Glutamatergic neuron (in vitro differentiated cells): ENCODE data around the gene PALD1. TPM values are rescaled to one million over a fixed set of nuclear protein-coding genes. Genes with fewer than 3 reads are reported as not detected.
A peak's percentile ranks its signal among the peaks of the same experiment; 100 is the strongest.

Experiments
- DNase-seq: peaks from one replicate; pipeline ENCODE4 v3.0.0; 2022
- H3K27ac Mint-ChIP-seq: one replicate; pipeline ENCODE4 v1.8.0; 2020; ENCODE audit warnings: mild to moderate bottlenecking, mixed read lengths, inconsistent platforms; ENCODE audit not compliant: unreplicated experiment
- H3K27me3 Mint-ChIP-seq: one replicate; pipeline ENCODE4 v1.8.0; 2020; ENCODE audit warnings: mild to moderate bottlenecking, moderate library complexity, mixed read lengths, inconsistent platforms; ENCODE audit not compliant: unreplicated experiment
- H3K36me3 Mint-ChIP-seq: one replicate; pipeline ENCODE4 v1.8.0; 2020; ENCODE audit warnings: mild to moderate bottlenecking, mixed read lengths, inconsistent platforms; ENCODE audit not compliant: unreplicated experiment
- H3K4me1 Mint-ChIP-seq: one replicate; pipeline ENCODE4 v1.8.0; 2020; ENCODE audit warnings: mild to moderate bottlenecking, low read depth, mixed read lengths, inconsistent platforms; ENCODE audit not compliant: unreplicated experiment
- H3K4me3 Mint-ChIP-seq: one replicate; pipeline ENCODE4 v1.8.0; 2020; ENCODE audit warnings: mild to moderate bottlenecking, mixed read lengths, inconsistent platforms; ENCODE audit not compliant: unreplicated experiment
- H3K9me3 Mint-ChIP-seq: one replicate; pipeline ENCODE4 v1.8.0; 2020; ENCODE audit warnings: mild to moderate bottlenecking, moderate library complexity, mixed read lengths, inconsistent platforms; ENCODE audit not compliant: unreplicated experiment
- long read RNA-seq: library from polyadenylated mRNA; unstranded; transcript quantifications from one replicate; pipeline ENCODE4 v2.0.0, GENCODE V29; 2020; ENCODE audit not compliant: unreplicated experiment
- total RNA-seq: library from RNA; stranded (reverse); fragmentation: NEBNext Ultra II Directional; extraction: Animal tissue kit (Norgen Biotek cat#: 25700); gene quantifications from one replicate; pipeline ENCODE4 v1.2.1, GENCODE V29; 2021; ENCODE audit not compliant: unreplicated experiment
- TF ChIP-seq, protein P1 (sequence below): fragments of 200-600 bp; sonication (generic); IDR thresholded peaks from one replicate; pipeline ENCODE4 v1.5.0; 2021; ENCODE audit not compliant: partially characterized antibody, unreplicated experiment

PALD1 gene
- total RNA-seq, result 15.5 TPM
- long read RNA-seq, partial matches to known transcripts, result 0 of 2 reads
- long read RNA-seq, other reads (novel, unspliced or antisense), result 2 of 2 reads

DNA sequence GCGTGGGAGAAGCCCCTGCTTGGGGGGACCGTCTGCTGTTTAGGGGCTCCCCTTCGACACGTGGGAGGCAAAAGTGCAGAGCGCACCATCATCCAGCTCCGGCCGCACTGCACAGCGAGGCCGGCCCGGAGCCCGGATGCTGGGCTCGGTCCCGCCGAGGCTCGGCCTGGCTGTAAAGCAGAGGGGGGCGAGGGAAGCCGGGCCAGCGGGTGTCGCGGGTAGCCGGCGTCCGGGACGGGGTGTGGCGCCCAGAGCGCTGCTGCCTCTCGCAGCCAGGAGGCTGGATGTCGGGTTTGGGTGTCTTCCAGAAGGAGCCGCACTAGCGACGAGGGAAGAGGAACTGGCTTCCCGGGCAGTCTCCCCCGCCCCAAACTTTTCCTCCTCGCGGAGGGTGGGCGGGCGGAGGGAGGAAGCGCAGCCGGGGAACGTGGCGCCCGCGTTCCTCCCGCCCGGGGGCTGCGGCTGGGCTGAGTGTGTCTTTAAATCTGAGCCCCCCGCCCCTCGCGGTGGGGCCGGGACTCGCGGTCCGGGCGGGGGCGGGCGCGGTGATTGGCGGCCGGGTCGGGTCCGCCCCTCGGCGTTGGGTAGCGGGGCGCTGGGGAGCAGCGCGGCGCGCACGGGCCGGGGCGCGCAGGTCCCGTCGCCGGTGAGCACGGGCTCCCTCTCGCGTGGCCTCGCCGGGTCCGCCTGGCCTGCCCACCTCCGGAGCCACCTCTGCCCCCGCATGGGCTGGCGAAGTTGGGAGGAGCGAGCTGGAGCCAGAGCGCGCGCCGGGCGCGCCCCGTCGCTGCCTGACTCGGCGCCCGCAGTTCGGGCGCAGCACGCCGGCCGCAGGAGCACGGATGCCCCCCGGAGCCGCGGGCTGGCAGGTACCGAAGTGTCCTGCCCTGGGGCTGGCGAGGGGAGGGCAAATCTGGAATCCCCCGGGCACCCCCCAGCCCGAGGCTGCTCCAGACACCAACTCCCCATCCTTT is at the start of gene PALD1:
PALD1 (plus strand) TSS at position 577 of the 974 bp plus-strand sequence. CDS start 47,185 bp downstream, outside the sequence.
- H3K4me1 Mint-ChIP-seq, result peaks cover 31% of the 10 kb centered on the region
- peak within 1 kb of the TSS; percentile 81 for H3K4me3 Mint-ChIP-seq
- peak within 1 kb of the TSS; percentile 48 for H3K27ac Mint-ChIP-seq
- peaks cover 16% of the 10 kb centered on the region for H3K27me3 Mint-ChIP-seq
- TF ChIP-seq, protein P1, sequence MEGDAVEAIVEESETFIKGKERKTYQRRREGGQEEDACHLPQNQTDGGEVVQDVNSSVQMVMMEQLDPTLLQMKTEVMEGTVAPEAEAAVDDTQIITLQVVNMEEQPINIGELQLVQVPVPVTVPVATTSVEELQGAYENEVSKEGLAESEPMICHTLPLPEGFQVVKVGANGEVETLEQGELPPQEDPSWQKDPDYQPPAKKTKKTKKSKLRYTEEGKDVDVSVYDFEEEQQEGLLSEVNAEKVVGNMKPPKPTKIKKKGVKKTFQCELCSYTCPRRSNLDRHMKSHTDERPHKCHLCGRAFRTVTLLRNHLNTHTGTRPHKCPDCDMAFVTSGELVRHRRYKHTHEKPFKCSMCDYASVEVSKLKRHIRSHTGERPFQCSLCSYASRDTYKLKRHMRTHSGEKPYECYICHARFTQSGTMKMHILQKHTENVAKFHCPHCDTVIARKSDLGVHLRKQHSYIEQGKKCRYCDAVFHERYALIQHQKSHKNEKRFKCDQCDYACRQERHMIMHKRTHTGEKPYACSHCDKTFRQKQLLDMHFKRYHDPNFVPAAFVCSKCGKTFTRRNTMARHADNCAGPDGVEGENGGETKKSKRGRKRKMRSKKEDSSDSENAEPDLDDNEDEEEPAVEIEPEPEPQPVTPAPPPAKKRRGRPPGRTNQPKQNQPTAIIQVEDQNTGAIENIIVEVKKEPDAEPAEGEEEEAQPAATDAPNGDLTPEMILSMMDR, result no peak
- no peaks in the 10 kb centered on the region for H3K36me3 Mint-ChIP-seq
- peak; percentile 62 for DNase-seq
- H3K9me3 Mint-ChIP-seq, result peaks cover 5% of the 10 kb centered on the region

DNA sequence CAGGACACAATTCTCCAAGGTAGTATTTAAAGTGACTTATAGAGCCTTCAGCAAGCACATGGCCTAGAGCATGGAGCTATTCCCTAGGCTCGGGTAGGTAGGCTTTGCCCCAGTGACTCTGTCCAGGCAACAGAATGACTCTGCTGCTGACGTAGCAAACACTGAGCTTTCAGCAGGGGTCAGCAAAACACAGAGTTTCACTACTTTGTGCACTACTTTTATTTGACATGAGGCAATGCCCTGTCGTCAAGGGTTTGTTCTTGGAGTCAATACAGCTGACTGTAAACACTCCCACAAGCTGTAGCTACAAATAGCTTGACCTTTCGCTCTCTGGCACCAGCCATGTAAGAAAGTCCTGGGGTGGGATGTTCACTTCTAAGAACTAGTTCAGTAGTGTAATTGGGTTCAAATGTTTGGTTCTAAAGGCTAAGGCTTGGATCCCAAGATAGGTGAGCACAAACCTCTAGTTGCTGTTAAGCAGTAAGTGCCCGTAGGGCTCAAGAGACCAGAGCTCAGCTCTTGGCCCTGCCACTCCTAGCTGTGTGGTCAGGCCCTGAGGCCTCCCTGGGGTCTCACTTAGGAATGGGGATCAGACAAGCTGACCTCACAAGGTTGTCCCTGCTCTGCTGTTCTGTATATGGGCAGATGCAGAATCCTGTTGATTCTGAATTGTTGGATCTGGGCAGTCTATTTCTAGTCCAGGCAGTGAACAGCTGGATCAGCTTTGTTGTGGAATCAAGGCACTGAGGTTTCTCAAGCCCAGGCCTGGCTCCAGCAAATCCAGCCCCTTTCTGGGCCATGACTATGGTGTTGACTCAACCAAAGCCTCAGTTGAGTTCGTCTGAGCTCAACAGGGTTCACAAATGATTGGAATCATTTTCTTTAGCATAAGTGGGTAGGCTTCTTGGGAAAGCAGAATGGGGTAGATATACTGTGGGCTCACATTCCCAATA is 47.8 kb upstream of the PALD1 start:
- Mint-ChIP-seq H3K27me3 (peaks cover 5% of the 10 kb centered on the region), H3K4me3 (no peak overlapping the region), H3K27ac (no peak overlapping the region), H3K4me1 (no peaks in the 10 kb centered on the region), H3K9me3 (peaks cover 2% of the 10 kb centered on the region), H3K36me3 (no peaks in the 10 kb centered on the region)
- no peak for DNase-seq
- TF ChIP-seq, protein P1, result no peak

DNA sequence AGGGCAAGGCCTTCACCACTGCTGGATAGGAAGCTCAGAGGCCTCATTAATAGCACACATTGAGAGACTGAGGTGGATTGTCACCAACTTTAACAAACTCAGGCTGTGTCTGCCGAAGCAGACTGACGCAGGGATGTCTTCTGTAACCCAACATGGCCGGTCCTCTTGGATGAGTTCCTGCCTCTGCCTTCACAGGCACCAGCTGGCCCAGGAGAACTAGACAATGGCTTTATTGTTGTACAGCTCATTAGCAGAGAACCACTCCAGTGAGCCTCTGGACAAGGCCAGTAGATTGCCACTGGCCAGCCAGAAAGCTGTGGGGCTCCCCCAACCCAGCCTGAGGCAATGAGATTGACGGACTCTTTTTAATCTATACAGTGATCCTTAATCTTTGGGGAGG is 46.5 kb upstream of the PALD1 start:
- H3K4me1 Mint-ChIP-seq, result no peaks in the 10 kb centered on the region
- H3K27ac Mint-ChIP-seq, result no peak overlapping the region
- H3K27me3 Mint-ChIP-seq, result peaks cover 6% of the 10 kb centered on the region
- no peak overlapping the region for H3K4me3 Mint-ChIP-seq
- no peak for DNase-seq
- TF ChIP-seq, protein P1, result no peak
- H3K36me3 Mint-ChIP-seq, result no peaks in the 10 kb centered on the region
- H3K9me3 Mint-ChIP-seq, result peaks cover 2% of the 10 kb centered on the region

DNA sequence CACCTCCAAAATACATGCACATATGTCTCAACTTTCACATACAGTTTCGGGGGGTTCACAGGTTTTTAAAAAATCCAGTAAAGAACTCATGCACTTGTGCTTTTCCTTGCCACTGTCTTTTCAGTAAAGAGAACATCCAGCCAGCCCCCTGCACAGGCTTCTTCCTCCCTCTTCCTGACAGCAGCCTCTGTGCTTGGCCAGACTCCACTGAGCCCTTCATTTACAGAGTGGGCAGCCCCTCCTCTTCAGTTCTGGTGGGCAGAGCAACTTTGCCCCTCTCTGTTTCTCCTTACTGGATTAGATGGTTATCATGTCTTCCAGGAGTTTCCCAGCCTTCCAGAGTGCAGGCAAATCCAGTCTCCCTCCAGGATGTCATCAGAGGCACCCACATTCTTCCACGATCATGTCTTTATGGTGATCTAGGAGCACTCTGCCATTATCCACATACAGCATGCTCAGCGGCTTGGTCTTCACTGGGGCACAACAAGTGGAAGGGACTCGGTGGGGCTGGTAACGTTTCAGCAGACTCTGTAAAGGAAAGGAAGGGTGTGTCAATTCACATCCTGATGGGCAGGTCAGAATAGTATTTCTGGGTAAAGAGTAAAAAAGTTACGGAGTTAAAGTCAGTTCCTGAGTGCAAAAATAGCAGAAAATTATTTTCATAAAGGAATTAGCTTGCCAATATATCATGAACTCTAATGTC is 45.9 kb upstream of the PALD1 start:
- Mint-ChIP-seq H3K27me3 (peaks cover 8% of the 10 kb centered on the region), H3K27ac (no peak overlapping the region), H3K4me1 (no peaks in the 10 kb centered on the region), H3K9me3 (peaks cover 2% of the 10 kb centered on the region), H3K36me3 (no peaks in the 10 kb centered on the region), H3K4me3 (no peak overlapping the region)
- DNase-seq, result no peak
- TF ChIP-seq, protein P1, result no peak
